ENCODE data around the gene ZNF70. TPM values are rescaled to one million over a fixed set of nuclear protein-coding genes. Genes with fewer than 3 reads are reported as not detected.

Gene ZNF70
- total and polyA plus RNA-seq, 9 of the 15 experiments (the other 6 are each of a cell fraction or from before 2014, with no cell fraction given) = 0.14 to 3.3 (median 1.4) TPM

Other genes with a start within 250 kb of the ZNF70 start
Only the 7 nearest of the 15 such genes appear.
- gene RGL4, start 60.1 kb downstream of the ZNF70 start, total RNA-seq (2014; rRNA removed) = not detected in 2 replicates
- not detected in 2 replicates for gene RGL4, start 60.1 kb downstream of the ZNF70 start, total RNA-seq (2014; rRNA removed; fragmentation: Illumina TruSeq; extraction: Trizol)
- gene RGL4, start 60.1 kb downstream of the ZNF70 start, total RNA-seq (2015; rRNA removed; fragmentation: Illumina TruSeq; extraction: Trizol) = not detected in 2 replicates
- gene RGL4, start 60.1 kb downstream of the ZNF70 start, total RNA-seq (2021) = not detected in 2 replicates
- gene RGL4, start 60.1 kb downstream of the ZNF70 start, polyA plus RNA-seq (2011; rRNA removed) = not detected in 2 replicates
- not detected in 2 replicates for gene RGL4, start 60.1 kb downstream of the ZNF70 start, polyA plus RNA-seq (2014; fragmentation: Illumina TruSeq; extraction: Trizol)
- not detected for gene RGL4, start 60.1 kb downstream of the ZNF70 start, polyA plus RNA-seq (2014; fragmentation: Nextera tagmentation; extraction: Ambion mirVana)
- not detected in 2 replicates for gene RGL4, start 60.1 kb downstream of the ZNF70 start, polyA plus RNA-seq (2014; rRNA removed)
- not detected in 2 replicates for gene VPREB3, start 3.3 kb upstream of the ZNF70 start, total RNA-seq (2014; rRNA removed)
- gene VPREB3, start 3.3 kb upstream of the ZNF70 start, total RNA-seq (2014; rRNA removed; fragmentation: Illumina TruSeq; extraction: Trizol) = not detected in 2 replicates
- gene VPREB3, start 3.3 kb upstream of the ZNF70 start, total RNA-seq (2015; rRNA removed; fragmentation: Illumina TruSeq; extraction: Trizol) = not detected in 2 replicates
- gene VPREB3, start 3.3 kb upstream of the ZNF70 start, total RNA-seq (2021) = 0.71 TPM in 1 of 2 replicates, not detected in the other
- 0.20 TPM in 1 of 2 replicates, not detected in the other for gene VPREB3, start 3.3 kb upstream of the ZNF70 start, polyA plus RNA-seq (2011; rRNA removed)
- not detected in 2 replicates for gene VPREB3, start 3.3 kb upstream of the ZNF70 start, polyA plus RNA-seq (2014; fragmentation: Illumina TruSeq; extraction: Trizol)
- under 1 TPM in 1 of 2 experiments, not detected in 1; 0.14 TPM for gene VPREB3, start 3.3 kb upstream of the ZNF70 start, polyA plus RNA-seq (2014; fragmentation: Nextera tagmentation; extraction: Ambion mirVana)
- gene VPREB3, start 3.3 kb upstream of the ZNF70 start, polyA plus RNA-seq (2014; rRNA removed) = not detected in 2 replicates
- gene C22orf15, start 11.9 kb upstream of the ZNF70 start, total RNA-seq (2014; rRNA removed) = not detected in 2 replicates
- not detected in 2 replicates for gene C22orf15, start 11.9 kb upstream of the ZNF70 start, total RNA-seq (2014; rRNA removed; fragmentation: Illumina TruSeq; extraction: Trizol)
- not detected in 2 replicates for gene C22orf15, start 11.9 kb upstream of the ZNF70 start, total RNA-seq (2015; rRNA removed; fragmentation: Illumina TruSeq; extraction: Trizol)
- gene C22orf15, start 11.9 kb upstream of the ZNF70 start, total RNA-seq (2021) = not detected in 2 replicates
- not detected in 2 replicates for gene C22orf15, start 11.9 kb upstream of the ZNF70 start, polyA plus RNA-seq (2011; rRNA removed)
- not detected in 2 replicates for gene C22orf15, start 11.9 kb upstream of the ZNF70 start, polyA plus RNA-seq (2014; fragmentation: Illumina TruSeq; extraction: Trizol)
- gene C22orf15, start 11.9 kb upstream of the ZNF70 start, polyA plus RNA-seq (2014; fragmentation: Nextera tagmentation; extraction: Ambion mirVana) = not detected
- 0.07 TPM in 1 of 2 replicates, not detected in the other for gene C22orf15, start 11.9 kb upstream of the ZNF70 start, polyA plus RNA-seq (2014; rRNA removed)
- 84.9 and 214 TPM in 2 replicates for gene CHCHD10, start 16.9 kb upstream of the ZNF70 start, total RNA-seq (2014; rRNA removed)
- 76.4 and 102 TPM in 2 replicates for gene CHCHD10, start 16.9 kb upstream of the ZNF70 start, total RNA-seq (2014; rRNA removed; fragmentation: Illumina TruSeq; extraction: Trizol)
- 124 and 130 TPM in 2 replicates for gene CHCHD10, start 16.9 kb upstream of the ZNF70 start, total RNA-seq (2015; rRNA removed; fragmentation: Illumina TruSeq; extraction: Trizol)
- gene CHCHD10, start 16.9 kb upstream of the ZNF70 start, total RNA-seq (2021) = 270 and 292 TPM in 2 replicates
- 51.1 and 51.8 TPM in 2 replicates for gene CHCHD10, start 16.9 kb upstream of the ZNF70 start, polyA plus RNA-seq (2011; rRNA removed)
- gene CHCHD10, start 16.9 kb upstream of the ZNF70 start, polyA plus RNA-seq (2014; fragmentation: Illumina TruSeq; extraction: Trizol) = 157 and 178 TPM in 2 replicates
- gene CHCHD10, start 16.9 kb upstream of the ZNF70 start, polyA plus RNA-seq (2014; fragmentation: Nextera tagmentation; extraction: Ambion mirVana) = 10 to 100 TPM; 15.2 to 41.0 TPM
- gene CHCHD10, start 16.9 kb upstream of the ZNF70 start, polyA plus RNA-seq (2014; rRNA removed) = 159 and 170 TPM in 2 replicates
- 0.57 and 1.4 TPM in 2 replicates for gene MMP11, start 21.7 kb upstream of the ZNF70 start, total RNA-seq (2014; rRNA removed)
- 0.13 and 0.25 TPM in 2 replicates for gene MMP11, start 21.7 kb upstream of the ZNF70 start, total RNA-seq (2014; rRNA removed; fragmentation: Illumina TruSeq; extraction: Trizol)
- 0.14 and 0.15 TPM in 2 replicates for gene MMP11, start 21.7 kb upstream of the ZNF70 start, total RNA-seq (2015; rRNA removed; fragmentation: Illumina TruSeq; extraction: Trizol)
- gene MMP11, start 21.7 kb upstream of the ZNF70 start, total RNA-seq (2021) = 0.58 and 1.4 TPM in 2 replicates
- 1.1 and 1.3 TPM in 2 replicates for gene MMP11, start 21.7 kb upstream of the ZNF70 start, polyA plus RNA-seq (2011; rRNA removed)
- gene MMP11, start 21.7 kb upstream of the ZNF70 start, polyA plus RNA-seq (2014; fragmentation: Illumina TruSeq; extraction: Trizol) = 0.25 and 1.2 TPM in 2 replicates
- gene MMP11, start 21.7 kb upstream of the ZNF70 start, polyA plus RNA-seq (2014; fragmentation: Nextera tagmentation; extraction: Ambion mirVana) = not detected
- 0.40 and 1.8 TPM in 2 replicates for gene MMP11, start 21.7 kb upstream of the ZNF70 start, polyA plus RNA-seq (2014; rRNA removed)
- 65.4 and 74.0 TPM in 2 replicates for gene SMARCB1, start 35.9 kb upstream of the ZNF70 start, total RNA-seq (2014; rRNA removed)
- 39.5 and 44.5 TPM in 2 replicates for gene SMARCB1, start 35.9 kb upstream of the ZNF70 start, total RNA-seq (2014; rRNA removed; fragmentation: Illumina TruSeq; extraction: Trizol)
- 50.9 and 53.7 TPM in 2 replicates for gene SMARCB1, start 35.9 kb upstream of the ZNF70 start, total RNA-seq (2015; rRNA removed; fragmentation: Illumina TruSeq; extraction: Trizol)
- gene SMARCB1, start 35.9 kb upstream of the ZNF70 start, total RNA-seq (2021) = 79.1 and 79.2 TPM in 2 replicates
- 113 and 117 TPM in 2 replicates for gene SMARCB1, start 35.9 kb upstream of the ZNF70 start, polyA plus RNA-seq (2011; rRNA removed)
- gene SMARCB1, start 35.9 kb upstream of the ZNF70 start, polyA plus RNA-seq (2014; fragmentation: Illumina TruSeq; extraction: Trizol) = 111 TPM in 2 replicates
- 1 to 10 TPM; 1.2 to 3.0 TPM for gene SMARCB1, start 35.9 kb upstream of the ZNF70 start, polyA plus RNA-seq (2014; fragmentation: Nextera tagmentation; extraction: Ambion mirVana)
- 75.3 and 90.2 TPM in 2 replicates for gene SMARCB1, start 35.9 kb upstream of the ZNF70 start, polyA plus RNA-seq (2014; rRNA removed)
- 6.2 and 6.9 TPM in 2 replicates for gene DERL3, start 87.9 kb upstream of the ZNF70 start, total RNA-seq (2014; rRNA removed)
- gene DERL3, start 87.9 kb upstream of the ZNF70 start, total RNA-seq (2014; rRNA removed; fragmentation: Illumina TruSeq; extraction: Trizol) = 0.77 and 1.7 TPM in 2 replicates
- gene DERL3, start 87.9 kb upstream of the ZNF70 start, total RNA-seq (2015; rRNA removed; fragmentation: Illumina TruSeq; extraction: Trizol) = 1.4 and 2.4 TPM in 2 replicates
- 8.8 and 9.2 TPM in 2 replicates for gene DERL3, start 87.9 kb upstream of the ZNF70 start, total RNA-seq (2021)
- 8.3 and 19.3 TPM in 2 replicates for gene DERL3, start 87.9 kb upstream of the ZNF70 start, polyA plus RNA-seq (2011; rRNA removed)
- gene DERL3, start 87.9 kb upstream of the ZNF70 start, polyA plus RNA-seq (2014; fragmentation: Illumina TruSeq; extraction: Trizol) = 4.8 and 7.4 TPM in 2 replicates
- gene DERL3, start 87.9 kb upstream of the ZNF70 start, polyA plus RNA-seq (2014; fragmentation: Nextera tagmentation; extraction: Ambion mirVana) = 1 to 10 TPM; 1.3 to 2.9 TPM
- gene DERL3, start 87.9 kb upstream of the ZNF70 start, polyA plus RNA-seq (2014; rRNA removed) = 12.1 and 12.4 TPM in 2 replicates

All from K562 (cell line).